Left kidney (tissue), 2 donors: ENCODE results near the gene CACNB4. TPM values are rescaled to one million over a fixed set of nuclear protein-coding genes. Genes with fewer than 3 reads are reported as not detected.

ENCODE experiments used
- DNase-seq: peaks from one replicate; pipeline ENCODE4 v3.0.0-alpha.2; 2013
- polyA plus RNA-seq: library from polyadenylated mRNA; unstranded; fragments of 120-200 nt; gene quantifications from one replicate; pipeline ENCODE4 v1.2.1, GENCODE V29; 2013; ENCODE audit not compliant: insufficient read length

Gene CACNB4
- polyA plus RNA-seq, 1 donor: 15.5 TPM

GRCh38 chr2:151853070-151853758 is 245.6 kb downstream of the CACNB4 start:
- DNase-seq: no peak

GRCh38 chr2:151852260-151853069 is 246.4 kb downstream of the CACNB4 start:
- DNase-seq: no peak

GRCh38 chr2:151851761-151852160 is 247.1 kb downstream of the CACNB4 start:
- DNase-seq: peak; percentile 33

GRCh38 chr2:151849413-151850010 is 249.3 kb downstream of the CACNB4 start:
- no peak for DNase-seq

GRCh38 chr2:151845884-151846283 is 253.0 kb downstream of the CACNB4 start:
- DNase-seq: no peak

- no peak for DNase-seq
Observed at GRCh38 chr2:151845481-151845880, 253.4 kb downstream of the CACNB4 start.

- no peak for DNase-seq
Observed at GRCh38 chr2:151844211-151844896, 254.5 kb downstream of the CACNB4 start.

- no peak for DNase-seq
Observed at GRCh38 chr2:151843691-151844061, 255.2 kb downstream of the CACNB4 start.

- no peak for DNase-seq
Observed at GRCh38 chr2:151842830-151843690, 255.8 kb downstream of the CACNB4 start.

GRCh38 chr2:151841047-151841424 is 257.8 kb downstream of the CACNB4 start:
- DNase-seq: no peak

- DNase-seq: no peak
Observed at GRCh38 chr2:151840216-151841046, 258.4 kb downstream of the CACNB4 start.

- no peak for DNase-seq
Observed at GRCh38 chr2:151837926-151838325, 260.9 kb downstream of the CACNB4 start.

GRCh38 chr2:151833984-151834383 is 264.9 kb downstream of the CACNB4 start:
- no peak for DNase-seq

- no peak for DNase-seq
Observed at GRCh38 chr2:151830961-151831360, 267.9 kb downstream of the CACNB4 start.

- no peak for DNase-seq
Observed at GRCh38 chr2:151828890-151829324, 269.9 kb downstream of the CACNB4 start.

- peak; percentile 95 for DNase-seq
Observed at GRCh38 chr2:151828143-151828889, 270.5 kb downstream of the CACNB4 start, which contains the start of gene ARL5A. ARL5A (minus strand) TSS chr2:151828421; CDS start chr2:151828176, 245 bp downstream.

- peak; percentile 28 for DNase-seq
Observed at GRCh38 chr2:151827564-151828142, 271.2 kb downstream of the CACNB4 start.

- DNase-seq: no peak
Observed at GRCh38 chr2:151826737-151827157, 272.1 kb downstream of the CACNB4 start.

GRCh38 chr2:151824886-151825285 is 274.0 kb downstream of the CACNB4 start:
- no peak for DNase-seq
